NB4 (cell line): ENCODE results near the gene INF2.

ENCODE experiments used
- CTCF ChIP-seq: IDR thresholded peaks from one replicate; pipeline ENCODE4 v1.5.1; 2012; ENCODE audit warnings: low read depth, low read length
- MYC ChIP-seq: IDR thresholded peaks from 2 replicates; pipeline ENCODE4 v1.6.1; 2011; ENCODE audit warnings: low read depth, low read length
- POLR2A ChIP-seq: IDR thresholded peaks from 2 replicates; pipeline ENCODE4 v1.6.1; 2011; ENCODE audit warnings: mild to moderate bottlenecking; ENCODE audit not compliant: insufficient read length; ENCODE audit errors: extremely low read depth
- TF ChIP-seq, protein P1 (sequence below): IDR thresholded peaks from 2 replicates; pipeline ENCODE4 v1.6.1; 2011; ENCODE audit warnings: low read depth, low read length

DNA sequence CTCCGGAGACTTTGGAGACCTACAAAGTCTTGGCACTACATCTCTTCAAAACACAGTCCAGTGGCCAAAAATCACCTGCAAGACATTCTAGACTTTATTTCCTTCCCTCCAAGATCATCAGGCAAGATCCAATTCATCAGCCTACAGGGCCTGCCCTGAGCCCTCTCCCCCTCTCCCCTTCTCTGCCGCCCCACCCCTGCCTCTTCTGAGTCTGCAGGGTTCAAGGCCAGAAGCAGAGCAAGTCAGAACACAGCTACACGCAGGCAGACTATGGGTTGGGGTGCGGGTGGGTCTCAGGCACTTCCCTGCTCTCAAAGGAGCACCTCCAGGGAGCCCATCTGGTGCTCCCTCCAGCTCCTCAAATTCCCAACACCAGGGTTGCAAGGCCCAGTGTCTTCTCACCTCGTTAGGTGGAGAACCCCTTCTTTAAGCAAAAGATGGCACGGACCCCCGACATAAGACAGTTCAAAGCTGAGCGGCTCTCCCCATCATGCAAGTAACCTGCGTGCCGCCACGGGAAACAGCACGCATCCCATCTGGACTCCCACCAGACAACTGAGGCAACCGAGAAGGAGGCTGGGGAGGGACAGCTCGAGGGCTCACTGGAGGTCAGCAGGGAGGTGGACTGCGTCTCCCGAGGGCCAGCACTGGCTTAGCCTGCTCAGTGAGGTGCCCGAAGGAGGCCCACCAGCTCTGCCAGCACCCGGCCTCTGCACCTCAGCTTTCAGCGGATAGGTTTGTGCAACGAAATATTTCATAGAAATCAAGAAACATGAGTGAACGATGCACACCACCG lies 5.6 kb upstream of the INF2 start:
- TF ChIP-seq POLR2A (no peak), CTCF (no peak), MYC (no peak)
- TF ChIP-seq, protein P1, sequence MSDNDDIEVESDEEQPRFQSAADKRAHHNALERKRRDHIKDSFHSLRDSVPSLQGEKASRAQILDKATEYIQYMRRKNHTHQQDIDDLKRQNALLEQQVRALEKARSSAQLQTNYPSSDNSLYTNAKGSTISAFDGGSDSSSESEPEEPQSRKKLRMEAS = no peak
